GM19324 (cell line): ENCODE results near the gene APOD.

Source experiments
- ATAC-seq: cut with Tn5 transposase; IDR thresholded peaks from one replicate; pipeline ENCODE4 v1.9.1; 2021; ENCODE audit warnings: mild to moderate bottlenecking, moderate library complexity; ENCODE audit not compliant: unreplicated experiment, low FRiP score

APOD gene

DNA sequence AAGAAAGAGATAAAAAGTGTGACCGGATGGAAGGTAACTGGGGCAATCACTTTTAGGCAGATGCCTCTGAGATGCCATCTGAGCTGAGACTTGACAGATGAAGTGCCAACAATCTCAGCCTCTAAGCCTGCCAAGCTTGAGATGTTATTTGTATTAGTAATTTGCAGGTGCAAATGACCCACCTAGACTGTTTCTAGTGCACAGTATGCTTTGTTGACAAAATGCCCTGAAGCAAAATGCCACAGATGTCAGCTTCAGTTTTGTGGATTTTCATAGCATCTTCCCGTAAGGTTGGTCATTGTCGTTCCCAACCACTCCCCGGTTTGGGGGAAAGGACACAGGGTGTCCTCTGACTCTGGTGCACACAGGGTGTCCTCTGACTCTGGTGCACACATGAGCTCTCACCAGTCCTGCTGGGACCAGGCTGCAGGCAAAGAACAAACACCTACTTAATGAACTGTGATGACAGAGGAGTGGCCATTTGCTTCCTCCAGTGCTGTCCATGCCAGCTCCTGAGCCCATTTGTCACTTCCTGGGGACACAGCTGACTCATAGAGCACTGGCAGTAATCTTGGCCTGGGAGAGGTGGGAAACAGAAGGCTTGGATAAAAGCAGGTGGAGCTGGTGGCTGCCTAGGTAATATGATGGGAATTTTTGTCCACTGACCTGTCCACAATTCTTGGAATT, 23.9 kb downstream of the APOD start:
- no peak for ATAC-seq

- ATAC-seq: no peak
These were observed 25.1 kb downstream of the APOD start for GRCh38 chr3:195558602-195559001.

GRCh38 chr3:195557322-195557721, 26.4 kb downstream of the APOD start:
- ATAC-seq: no peak

DNA sequence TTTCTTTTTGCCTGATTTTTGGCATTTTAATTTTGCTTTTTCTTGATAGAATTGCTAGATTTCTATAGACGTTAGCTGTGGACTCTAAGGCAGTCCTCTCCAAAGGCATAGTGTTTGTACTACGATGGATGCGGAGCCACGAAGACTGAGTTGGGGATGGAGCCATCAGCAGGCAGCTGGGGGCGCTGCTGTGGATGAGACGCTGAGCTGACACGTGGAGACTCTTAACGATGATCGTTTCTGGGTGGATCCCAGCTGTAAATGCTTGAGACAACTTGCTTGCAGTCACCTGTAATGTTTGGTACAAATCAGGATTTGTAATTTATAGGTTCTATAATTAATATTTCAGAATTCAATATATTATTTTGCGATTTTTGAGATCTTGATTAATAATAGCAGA, 27.4 kb downstream of the APOD start:
- no peak for ATAC-seq

DNA sequence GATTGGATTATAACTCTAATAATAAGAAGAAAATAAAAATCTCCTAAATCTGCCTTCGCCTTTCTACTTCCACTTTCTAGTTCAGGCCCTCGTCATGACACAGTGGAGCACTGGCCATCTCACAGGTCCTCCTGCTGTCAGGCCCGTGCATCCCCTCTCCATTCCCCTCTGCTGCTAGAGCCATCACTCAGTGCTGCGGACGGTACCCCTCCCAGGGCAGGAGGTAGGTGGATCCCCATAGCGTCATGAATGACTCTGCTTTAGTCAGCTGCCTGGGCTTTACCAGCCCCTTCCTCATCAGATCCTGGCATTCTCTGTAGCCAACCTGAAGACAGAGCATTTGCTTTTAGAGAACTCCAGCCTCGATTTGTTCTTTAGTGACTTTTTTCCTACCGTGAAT, 28.6 kb downstream of the APOD start:
- no peak for ATAC-seq

- no peak for ATAC-seq
These were observed 29.3 kb downstream of the APOD start for GRCh38 chr3:195554458-195554857.

- ATAC-seq: no peak
These were observed 30.5 kb downstream of the APOD start for GRCh38 chr3:195553268-195553667.

GRCh38 chr3:195551381-195551978, 32.3 kb downstream of the APOD start:
- ATAC-seq: no peak

- ATAC-seq: no peak
These were observed 33.0 kb downstream of the APOD start for GRCh38 chr3:195550723-195551122.

DNA sequence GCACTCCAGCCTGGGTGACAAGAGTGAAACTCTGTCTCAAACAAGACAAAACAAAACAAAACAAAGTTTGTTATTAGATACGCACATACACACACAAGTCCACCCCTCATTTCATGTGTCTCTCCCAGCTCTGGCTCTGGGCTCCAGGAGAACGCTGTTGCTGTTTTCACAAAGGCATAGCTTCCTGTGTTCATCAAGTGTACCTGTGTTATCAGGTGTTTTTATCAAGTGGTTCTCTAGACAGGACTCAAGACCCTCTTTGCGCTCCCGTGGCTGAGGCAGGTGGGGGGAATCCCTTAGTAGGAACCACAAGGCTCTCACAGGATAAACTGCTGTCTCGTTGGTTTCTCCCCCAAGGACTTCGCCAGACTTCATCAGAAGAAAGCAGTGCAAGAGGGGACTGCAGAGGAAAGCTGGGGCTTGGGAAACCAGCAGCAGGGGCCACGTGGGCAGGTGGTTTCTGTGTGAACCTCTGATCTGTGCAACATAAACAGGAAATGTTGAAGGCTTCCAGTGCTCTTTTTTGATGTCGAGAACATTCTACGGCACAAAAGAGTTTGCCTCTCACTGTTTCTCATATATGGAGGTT, 33.7 kb downstream of the APOD start:
- ATAC-seq: no peak

DNA sequence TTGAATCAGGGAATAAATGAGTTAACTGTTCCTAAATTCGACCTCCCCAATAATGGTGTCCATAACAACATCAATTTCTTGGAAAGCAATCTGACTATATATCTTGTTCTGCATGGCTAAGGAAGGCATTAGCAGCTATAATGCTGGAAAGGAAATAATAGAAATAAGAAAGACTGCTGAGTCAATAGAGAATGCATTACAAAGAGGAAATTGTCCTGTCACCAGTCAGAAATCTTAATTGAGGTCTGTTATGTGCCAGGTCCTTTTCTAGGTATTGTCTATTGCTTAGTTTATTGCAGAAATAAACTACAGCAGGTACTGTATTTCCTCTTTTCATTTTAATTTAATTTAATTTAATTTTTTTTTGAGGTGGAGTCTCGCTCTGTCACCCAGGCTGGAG, 34.8 kb downstream of the APOD start:
- no peak for ATAC-seq

DNA sequence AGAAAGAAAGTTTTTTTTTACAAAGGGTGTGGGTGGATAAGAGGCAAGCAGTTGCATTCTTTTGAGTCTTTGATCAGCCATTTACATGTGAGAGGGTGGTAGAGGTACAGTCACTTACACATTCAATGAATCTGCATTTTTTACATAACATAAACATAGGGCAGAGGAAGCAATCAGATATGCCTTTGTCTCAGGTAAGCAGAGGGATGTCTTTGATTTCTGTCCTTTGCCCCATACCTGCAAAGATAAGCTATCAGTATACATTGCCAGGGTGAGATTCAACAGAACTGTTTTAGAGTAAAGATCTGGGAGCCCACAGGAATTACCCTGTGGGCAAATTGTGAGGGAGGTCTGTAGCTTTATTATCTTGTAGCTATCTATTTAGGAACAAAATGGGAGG, 35.2 kb downstream of the APOD start:
- ATAC-seq: no peak

DNA sequence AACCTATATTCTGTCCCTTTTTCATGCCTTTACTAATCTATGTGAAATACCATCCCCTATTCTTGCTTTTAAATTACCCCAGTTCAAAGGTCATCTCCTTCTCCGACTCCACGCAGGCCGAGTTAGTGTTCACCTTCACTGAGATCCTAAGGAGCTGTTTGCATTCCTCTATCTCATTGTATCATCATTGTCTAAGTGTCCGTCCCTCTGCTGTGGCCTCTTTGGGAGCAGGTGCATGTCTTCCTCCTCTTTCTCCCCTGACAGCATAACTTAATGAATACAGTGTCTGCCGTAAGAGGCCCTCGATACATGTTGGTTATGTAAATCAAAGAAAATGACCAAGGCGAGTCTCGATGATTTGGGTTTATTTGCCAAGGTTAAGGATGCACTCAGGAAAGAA, 35.7 kb downstream of the APOD start:
- no peak for ATAC-seq

DNA sequence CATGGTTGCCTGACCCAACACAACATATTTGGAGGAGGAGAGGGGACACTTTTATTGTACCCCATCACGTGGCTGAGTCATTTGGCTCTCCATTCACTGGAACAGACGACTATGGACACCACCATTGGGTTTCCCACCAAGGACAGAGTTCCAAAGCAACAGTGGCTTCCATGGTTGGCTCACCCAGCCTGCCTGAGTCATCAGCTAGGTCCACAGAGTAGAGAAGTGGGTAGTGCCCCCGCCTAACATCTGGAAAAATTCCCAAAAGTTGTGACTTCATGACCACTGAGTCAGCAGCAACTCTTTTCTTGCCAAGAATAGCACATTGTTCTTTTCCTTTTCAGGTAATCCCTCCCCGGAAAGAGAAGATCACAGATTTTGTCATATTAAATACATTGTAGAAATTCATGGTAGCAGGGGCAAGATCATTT, 37.6 kb downstream of the APOD start:
- ATAC-seq: no peak

DNA sequence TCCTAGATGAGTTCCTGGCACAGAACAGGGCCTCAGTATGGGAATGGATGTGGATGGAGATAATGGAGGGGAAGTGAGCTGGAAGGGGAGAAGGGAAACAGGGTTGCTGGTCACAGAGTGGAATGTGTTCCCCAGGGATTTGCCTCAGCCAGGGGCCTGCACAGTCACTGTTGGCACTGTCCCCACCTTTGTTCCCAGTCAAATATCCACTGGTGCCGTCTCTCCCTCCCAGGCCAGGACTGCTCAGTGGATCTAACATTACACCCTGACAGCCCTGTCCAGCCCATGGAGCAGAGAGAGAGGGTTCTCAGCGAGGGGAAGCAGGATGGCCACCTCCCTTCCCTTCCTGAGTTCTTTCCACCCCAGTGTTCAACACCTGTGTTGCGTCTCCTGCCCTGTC, 39.1 kb downstream of the APOD start:
- ATAC-seq: no peak

- ATAC-seq: no peak
These were observed 39.6 kb downstream of the APOD start for GRCh38 chr3:195544230-195544536.

GRCh38 chr3:195543500-195544229, 40.1 kb downstream of the APOD start:
- no peak for ATAC-seq

GRCh38 chr3:195542698-195543499, 40.8 kb downstream of the APOD start, which contains the start of gene PPP1R2:
TSS of gene PPP1R2 (minus strand) at chr3:195543325. CDS start at chr3:195543025, 300 bp downstream.
- peak; percentile 77 for ATAC-seq

GRCh38 chr3:195542316-195542697, 41.4 kb downstream of the APOD start:
- ATAC-seq: no peak

- no peak for ATAC-seq
These were observed 43.2 kb downstream of the APOD start for GRCh38 chr3:195540511-195540910.

- ATAC-seq: no peak
These were observed 43.7 kb downstream of the APOD start for GRCh38 chr3:195540027-195540426.
